OCI-LY1 (cell line): ENCODE data around the gene MRPL28.

Source experiments
- CTCF ChIP-seq: fragments of 200-600 bp; sonication (generic), shearing (Covaris generic); IDR thresholded peaks from 2 replicates; pipeline ENCODE4 v1.5.1; 2017; ENCODE audit warnings: mild to moderate bottlenecking, antibody characterized with exemption, low read length, moderate library complexity, mixed read lengths
- EZH2 ChIP-seq: fragments of 200-600 bp; sonication (generic), shearing (Covaris generic); IDR thresholded peaks from 2 replicates; pipeline ENCODE4 v1.8.0; 2017; ENCODE audit warnings: borderline replicate concordance, mixed run types, mild to moderate bottlenecking, antibody characterized with exemption, low read length, moderate library complexity, mixed read lengths

- TF ChIP-seq CTCF, result no peak
- TF ChIP-seq EZH2, result no peak
Observed at GRCh38 chr16:375927-376816, 5.8 kb upstream of the MRPL28 start.
